ENCODE measurements around the gene NPPB.
"Not testable (repeated sequence)": the region's sequence is repeated elsewhere in the genome, so short reads cannot be mapped to it uniquely, and the experiment has no call there.

The NPPB gene

DNA sequence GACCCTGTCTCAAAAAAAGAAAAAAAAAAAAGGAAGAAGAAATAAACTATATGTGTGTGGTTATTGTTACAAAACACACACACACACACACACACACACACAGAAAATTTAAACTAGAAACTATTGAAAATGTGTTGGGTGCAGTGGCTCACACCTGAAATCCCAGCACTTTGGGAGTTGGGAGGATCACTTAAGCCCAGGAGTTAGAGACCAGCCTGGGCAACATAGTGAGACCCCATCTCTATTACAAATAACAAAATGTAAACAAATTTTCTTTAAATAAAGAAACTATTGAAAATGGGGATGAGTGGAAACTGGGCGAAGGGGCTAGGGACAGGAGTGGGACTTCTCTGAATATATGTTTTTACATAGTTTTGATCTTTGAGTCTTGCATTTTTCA, 44.5 kb upstream of the NPPB start:
- ChIA-PET CTCF (interaction anchor here (0.6 kb wide), 1 partner anchor 108 kb away, joined by 4 read pairs; no protein-coding TSS in a partner anchor), POLR2A (no interaction called here)
- no peak for TF ChIP-seq ELF4 (IDR thresholded peaks at IDR 0.05)
- TF ChIP-seq, protein P1, sequence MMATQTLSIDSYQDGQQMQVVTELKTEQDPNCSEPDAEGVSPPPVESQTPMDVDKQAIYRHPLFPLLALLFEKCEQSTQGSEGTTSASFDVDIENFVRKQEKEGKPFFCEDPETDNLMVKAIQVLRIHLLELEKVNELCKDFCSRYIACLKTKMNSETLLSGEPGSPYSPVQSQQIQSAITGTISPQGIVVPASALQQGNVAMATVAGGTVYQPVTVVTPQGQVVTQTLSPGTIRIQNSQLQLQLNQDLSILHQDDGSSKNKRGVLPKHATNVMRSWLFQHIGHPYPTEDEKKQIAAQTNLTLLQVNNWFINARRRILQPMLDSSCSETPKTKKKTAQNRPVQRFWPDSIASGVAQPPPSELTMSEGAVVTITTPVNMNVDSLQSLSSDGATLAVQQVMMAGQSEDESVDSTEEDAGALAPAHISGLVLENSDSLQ (IDR thresholded peaks at IDR 0.05), result no peak
- TF ChIP-seq L3MBTL2 (conservative IDR thresholded peaks at IDR 0.05), result no peak
- no peak for DNase-seq (ENCODE audit: extremely low spot score)

DNA sequence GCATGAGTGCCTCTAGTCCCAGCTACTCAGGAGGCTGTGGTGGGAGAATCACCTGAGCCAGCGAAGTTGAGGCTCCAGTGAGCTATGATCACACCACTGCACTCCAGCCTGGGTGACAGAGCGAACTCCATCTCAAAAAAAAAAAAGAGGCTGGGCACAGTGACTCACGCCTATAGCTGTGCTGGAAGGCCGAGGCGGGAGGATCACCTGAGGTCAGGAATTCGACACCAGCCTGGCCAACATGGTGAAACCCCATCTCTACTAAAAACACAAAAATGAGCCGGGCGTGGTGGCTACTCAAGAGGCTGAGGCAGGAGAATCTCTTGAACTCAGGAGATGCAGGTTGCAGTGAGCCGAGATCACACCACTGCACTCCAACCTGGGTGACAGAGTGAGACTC, 42.7 kb upstream of the NPPB start:
- CTCF ChIA-PET, result interaction anchor here (0.6 kb wide), 1 partner anchor 140 kb away, joined by 3 read pairs; the partner anchor contains the start of gene C1orf167
- POLR2A ChIA-PET, result interaction anchor here (3.4 kb wide), 1 partner anchor 7 kb away, joined by 20 read pairs; no protein-coding TSS in a partner anchor

DNA sequence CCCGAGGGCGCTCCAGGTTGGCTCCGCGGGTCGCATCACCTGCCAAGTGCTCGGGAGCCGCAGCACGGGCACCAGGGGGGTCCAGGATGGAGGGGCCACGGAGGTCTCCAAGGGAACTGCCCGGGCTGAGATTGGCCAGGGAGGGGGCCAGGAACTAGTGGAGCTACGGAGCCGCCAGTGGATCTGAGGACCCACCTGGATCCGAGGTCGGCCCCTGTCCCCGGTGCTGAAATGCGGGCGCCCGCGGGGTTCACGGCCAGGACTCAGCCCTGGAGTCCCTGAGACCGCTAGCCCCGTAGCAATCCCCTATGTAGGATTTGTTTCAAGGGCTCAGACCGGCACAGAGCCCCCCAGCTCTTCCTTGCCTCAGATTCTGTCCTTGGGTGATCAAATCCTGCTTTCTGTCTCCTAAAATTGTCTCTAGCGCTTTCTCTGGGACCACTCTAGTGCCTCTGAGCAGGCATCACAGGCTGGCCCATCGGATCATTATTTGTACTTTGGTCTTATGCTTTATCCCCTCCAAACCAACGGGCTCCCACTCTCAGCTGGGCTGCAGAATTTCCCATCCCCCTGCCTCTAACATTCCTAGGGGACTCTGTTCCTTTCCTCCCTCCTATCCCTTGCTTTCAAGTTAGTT, 40.2 kb upstream of the NPPB start:
- TF ChIP-seq TARDBP (IDR thresholded peaks at IDR 0.05) (no peak), CTBP1 (IDR thresholded peaks at IDR 0.05; ENCODE audit: borderline replicate concordance) (no peak), SP1 (IDR thresholded peaks at IDR 0.05) (no peak), ARNT (IDR thresholded peaks at IDR 0.05) (no peak), BHLHE40 (IDR thresholded peaks at IDR 0.05; ENCODE audit: borderline replicate concordance) (no peak)
- TF ChIP-seq, protein P1 (IDR thresholded peaks at IDR 0.05), result no peak
- ChIA-PET POLR2A (interaction anchor here (3.4 kb wide), 1 partner anchor 10 kb away, joined by 20 read pairs; no protein-coding TSS in a partner anchor), CTCF (interaction anchor here (1.0 kb wide), 1 partner anchor 60 kb away, joined by 3 read pairs; no protein-coding TSS in a partner anchor)
- no peak for DNase-seq (ENCODE audit: extremely low spot score)

More for the DNA sequence above, 42.7 kb upstream of the NPPB start:
- DNase-seq (ENCODE audit: extremely low spot score), result not testable (repeated sequence)

- DNase-seq (ENCODE audit: extremely low spot score), result no peak
- POLR2A ChIA-PET, result interaction anchor here (1.0 to 3.4 kb wide), 2 partner anchors 11 to 36 kb away, joined by 3 to 20 read pairs; partner anchors contain the start of gene PLOD1
Observed at GRCh38 chr1:11898086-11898785, 39.5 kb upstream of the NPPB start.

GRCh38 chr1:11894501-11894900, 35.8 kb upstream of the NPPB start:
- DNase-seq (ENCODE audit: extremely low spot score); POLR2A ChIA-PET: not testable (repeated sequence)
- CTCF ChIA-PET, result interaction anchor here (1.0 to 3.0 kb wide), 2 partner anchors 57 to 110 kb away, joined by 3 to 17 read pairs; no protein-coding TSS in a partner anchor

More at GRCh38 chr1:11898086-11898785, 39.5 kb upstream of the NPPB start:
- TF ChIP-seq BHLHE40 (IDR thresholded peaks at IDR 0.05; ENCODE audit: borderline replicate concordance) (no peak), SUZ12 (IDR thresholded peaks at IDR 0.05) (no peak), FOXM1 (IDR thresholded peaks at IDR 0.05; ENCODE audit: borderline replicate concordance) (no peak), CTBP1 (IDR thresholded peaks at IDR 0.05; ENCODE audit: borderline replicate concordance) (no peak), ELF4 (IDR thresholded peaks at IDR 0.05) (no peak), FOXK2 (IDR thresholded peaks at IDR 0.05) (no peak), SP1 (IDR thresholded peaks at IDR 0.05) (no peak), HDGF (IDR thresholded peaks at IDR 0.05; ENCODE audit: borderline replicate concordance) (no peak), TARDBP (IDR thresholded peaks at IDR 0.05) (no peak), ARNT (IDR thresholded peaks at IDR 0.05) (no peak), ZNF384 (IDR thresholded peaks at IDR 0.05) (no peak)
- TF ChIP-seq, protein P1 (IDR thresholded peaks at IDR 0.05), result no peak
- CTCF ChIA-PET, result no interaction called here

DNA sequence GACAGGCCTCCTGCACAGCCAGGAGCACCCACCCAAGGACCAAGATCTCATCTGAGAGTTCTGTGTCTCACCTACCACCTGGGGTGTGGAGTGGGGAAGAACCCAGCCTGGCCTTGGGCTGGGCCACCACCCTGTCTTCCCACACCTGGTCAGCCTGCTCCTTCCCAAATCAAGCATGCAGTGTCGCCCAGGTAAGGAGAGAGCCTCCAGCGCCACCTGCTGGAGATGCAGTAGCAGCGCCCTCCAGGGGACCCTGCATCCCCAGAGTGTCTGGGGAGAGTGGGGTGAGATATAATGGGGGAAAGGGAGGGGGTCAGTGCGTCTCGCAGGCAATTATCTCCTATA, 35.1 kb upstream of the NPPB start:
- TF ChIP-seq SP1 (IDR thresholded peaks at IDR 0.05), result no peak
- no peak for TF ChIP-seq TARDBP (IDR thresholded peaks at IDR 0.05)
- no peak for TF ChIP-seq HDGF (IDR thresholded peaks at IDR 0.05; ENCODE audit: borderline replicate concordance)
- no peak for TF ChIP-seq L3MBTL2 (conservative IDR thresholded peaks at IDR 0.05)
- TF ChIP-seq LEF1 (IDR thresholded peaks at IDR 0.05; ENCODE audit: borderline replicate concordance), result no peak
- peak; percentile 81 for DNase-seq (ENCODE audit: extremely low spot score)
- ChIA-PET POLR2A (no interaction called here), CTCF (interaction anchor here (1.0 to 3.0 kb wide), 4 partner anchors 9 to 109 kb away, joined by 3 to 17 read pairs (median 4); no protein-coding TSS in a partner anchor)

- CTCF ChIA-PET, result interaction anchor here (0.6 to 3.0 kb wide), 7 partner anchors 12 to 448 kb away, joined by 3 to 17 read pairs (median 3); no protein-coding TSS in a partner anchor
- POLR2A ChIA-PET, result interaction anchor here (1.2 to 2.0 kb wide), 2 partner anchors 17 to 18 kb away, joined by 5 to 7 read pairs; no protein-coding TSS in a partner anchor
- no peak for DNase-seq (ENCODE audit: extremely low spot score)
- TF ChIP-seq L3MBTL2 (conservative IDR thresholded peaks at IDR 0.05), result no peak
- TF ChIP-seq SUZ12 (IDR thresholded peaks at IDR 0.05), result no peak
- TF ChIP-seq FOXA1 (IDR thresholded peaks at IDR 0.05), result no peak
Observed at GRCh38 chr1:11891433-11892186, 32.9 kb upstream of the NPPB start.

All from HEK293T (cell line).